ENCODE data around the gene COX6B2.

DNA sequence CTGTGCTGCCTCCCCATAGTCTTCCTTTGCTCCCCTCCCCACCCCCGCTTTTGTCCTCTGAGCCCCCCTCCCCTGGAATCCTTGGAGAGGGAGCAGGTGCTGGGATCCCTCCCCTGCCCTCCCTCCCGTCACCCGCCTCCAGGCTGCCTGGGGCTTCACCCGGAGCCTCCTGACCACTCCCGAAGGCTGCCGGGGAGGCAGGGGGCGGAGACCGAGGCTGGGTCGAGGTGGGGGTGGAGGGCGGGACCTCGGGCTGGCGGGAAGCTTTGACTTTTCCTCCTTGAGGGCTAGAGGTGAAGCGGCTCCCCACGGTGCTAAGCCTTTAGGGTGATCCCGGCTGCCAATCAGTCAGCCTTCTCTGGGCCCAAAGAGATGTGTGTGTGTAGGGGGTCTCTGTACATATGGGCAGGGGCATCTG is 13.3 kb downstream of the COX6B2 start:
- TF ChIP-seq, protein P1, sequence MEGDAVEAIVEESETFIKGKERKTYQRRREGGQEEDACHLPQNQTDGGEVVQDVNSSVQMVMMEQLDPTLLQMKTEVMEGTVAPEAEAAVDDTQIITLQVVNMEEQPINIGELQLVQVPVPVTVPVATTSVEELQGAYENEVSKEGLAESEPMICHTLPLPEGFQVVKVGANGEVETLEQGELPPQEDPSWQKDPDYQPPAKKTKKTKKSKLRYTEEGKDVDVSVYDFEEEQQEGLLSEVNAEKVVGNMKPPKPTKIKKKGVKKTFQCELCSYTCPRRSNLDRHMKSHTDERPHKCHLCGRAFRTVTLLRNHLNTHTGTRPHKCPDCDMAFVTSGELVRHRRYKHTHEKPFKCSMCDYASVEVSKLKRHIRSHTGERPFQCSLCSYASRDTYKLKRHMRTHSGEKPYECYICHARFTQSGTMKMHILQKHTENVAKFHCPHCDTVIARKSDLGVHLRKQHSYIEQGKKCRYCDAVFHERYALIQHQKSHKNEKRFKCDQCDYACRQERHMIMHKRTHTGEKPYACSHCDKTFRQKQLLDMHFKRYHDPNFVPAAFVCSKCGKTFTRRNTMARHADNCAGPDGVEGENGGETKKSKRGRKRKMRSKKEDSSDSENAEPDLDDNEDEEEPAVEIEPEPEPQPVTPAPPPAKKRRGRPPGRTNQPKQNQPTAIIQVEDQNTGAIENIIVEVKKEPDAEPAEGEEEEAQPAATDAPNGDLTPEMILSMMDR (IDR thresholded peaks at IDR 0.05), result no peak
- no peak for TF ChIP-seq EZH2 (IDR thresholded peaks at IDR 0.05)
